HepG2 (cell line): ENCODE measurements around the gene ASXL1. TPM values are rescaled to one million over a fixed set of nuclear protein-coding genes. Genes with fewer than 3 reads are reported as not detected.

Source experiments
- DBP ChIP-seq: sonication (generic); formaldehyde crosslinking; IDR thresholded peaks from 2 replicates; pipeline ENCODE4 v1.4.0; 2020; ENCODE audit warnings: missing genetic modification reagents; ENCODE audit errors: not compliant biosample characterization
- ESRRA ChIP-seq: sonication (generic); formaldehyde crosslinking; IDR thresholded peaks from 2 replicates; pipeline ENCODE4 v1.5.1; 2020; ENCODE audit warnings: mild to moderate bottlenecking, low read depth, missing genetic modification reagents
- EZH2 ChIP-seq: conservative IDR thresholded peaks from 2 replicates; pipeline ENCODE4 v1.6.1; 2012; ENCODE audit warnings: mild to moderate bottlenecking, low read depth, low read length, moderate library complexity
- HDAC1 ChIP-seq: sonication (generic); formaldehyde crosslinking; IDR thresholded peaks from 2 replicates; pipeline ENCODE4 v1.5.1; 2020; ENCODE audit warnings: mild to moderate bottlenecking, missing genetic modification reagents
- HIC2 ChIP-seq: sonication (generic); formaldehyde crosslinking; IDR thresholded peaks from 2 replicates; pipeline ENCODE4 v1.9.0; 2022; ENCODE audit warnings: low read depth, missing genetic modification reagents
- IKZF5 ChIP-seq: IDR thresholded peaks from 2 replicates; pipeline ENCODE4 v1.6.1; 2018; ENCODE audit warnings: missing genetic modification reagents, mild to moderate bottlenecking, missing compliant biosample characterization
- JUND ChIP-seq: sonication (generic); formaldehyde crosslinking; IDR thresholded peaks from 2 replicates; pipeline ENCODE4 v1.8.0; 2022; ENCODE audit warnings: mild to moderate bottlenecking, missing genetic modification reagents
- MTA3 ChIP-seq: sonication (generic); formaldehyde crosslinking; IDR thresholded peaks from 2 replicates; pipeline ENCODE4 v1.4.0; 2020; ENCODE audit warnings: missing genetic modification reagents
- MYNN ChIP-seq: sonication (generic); formaldehyde crosslinking; IDR thresholded peaks from 2 replicates; pipeline ENCODE4 v1.4.0; 2020; ENCODE audit warnings: mild to moderate bottlenecking, low read depth, missing genetic modification reagents
- NBN ChIP-seq: fragments of 450-650 bp; conservative IDR thresholded peaks from 2 replicates; pipeline ENCODE4 v1.6.1; 2017
- NFIC ChIP-seq: IDR thresholded peaks from 2 replicates; pipeline ENCODE4 v1.6.1; 2012; ENCODE audit warnings: mild to moderate bottlenecking, low read length, inconsistent platforms
- NR2F6 ChIP-seq, 2 experiments: IDR thresholded peaks; 2 replicates each; pipeline ENCODE4 v1.6.1; 2016; ENCODE audit warnings: antibody characterized with exemption in 1 of 2, mild to moderate bottlenecking in 1 of 2
- PITX1 ChIP-seq: sonication (generic); formaldehyde crosslinking; IDR thresholded peaks from 2 replicates; pipeline ENCODE4 v1.5.1; 2020; ENCODE audit warnings: mild to moderate bottlenecking, missing genetic modification reagents
- RAD21 ChIP-seq: fragments of 450-650 bp; formaldehyde crosslinking; IDR thresholded peaks from 2 replicates; pipeline ENCODE4 v1.5.0; 2020; ENCODE audit warnings: mild to moderate bottlenecking
- REL ChIP-seq: sonication (generic); formaldehyde crosslinking; conservative IDR thresholded peaks from 2 replicates; pipeline ENCODE4 v1.8.0; 2022; ENCODE audit warnings: mild to moderate bottlenecking, missing genetic modification reagents, moderate library complexity
- SOX5 ChIP-seq: IDR thresholded peaks from 2 replicates; pipeline ENCODE4 v1.6.1; 2016; ENCODE audit warnings: borderline replicate concordance
- ZEB1 ChIP-seq: IDR thresholded peaks from 2 replicates; pipeline ENCODE4 v1.6.1; 2012; ENCODE audit warnings: mild to moderate bottlenecking, low read depth, inconsistent platforms; ENCODE audit not compliant: insufficient replicate concordance
- ZNF136 ChIP-seq: sonication (generic); formaldehyde crosslinking; IDR thresholded peaks from 2 replicates; pipeline ENCODE4 v1.8.1; 2022; ENCODE audit warnings: low read depth, mild to moderate bottlenecking, moderate library complexity, missing genetic modification reagents
- ZNF263 ChIP-seq: sonication (generic); formaldehyde crosslinking; IDR thresholded peaks from 2 replicates; pipeline ENCODE4 v1.4.0; 2020; ENCODE audit warnings: missing genetic modification reagents
- ZNF329 ChIP-seq: sonication (generic); formaldehyde crosslinking; IDR thresholded peaks from 2 replicates; pipeline ENCODE4 v1.9.0; 2021; ENCODE audit warnings: low read depth, mild to moderate bottlenecking, missing genetic modification reagents
- ZNF567 ChIP-seq: sonication (generic); formaldehyde crosslinking; IDR thresholded peaks from 2 replicates; pipeline ENCODE4 v1.8.1; 2023; ENCODE audit warnings: mild to moderate bottlenecking, missing genetic modification reagents, borderline replicate concordance
- ZNF607 ChIP-seq: sonication (generic); formaldehyde crosslinking; IDR thresholded peaks from 2 replicates; pipeline ENCODE4 v1.5.1; 2020; ENCODE audit warnings: missing genetic modification reagents, mild to moderate bottlenecking, borderline replicate concordance
- ZNF616 ChIP-seq: sonication (generic); formaldehyde crosslinking; IDR thresholded peaks from 2 replicates; pipeline ENCODE4 v1.5.0; 2020; ENCODE audit warnings: low read depth, mild to moderate bottlenecking, missing genetic modification reagents
- polyA plus RNA-seq, 8 experiments: library from polyadenylated mRNA; depleted of rRNA in 3 of 8; stranded (reverse) in 7 of 8; unstranded in 1 of 8; fragments of >200 nt; fragmentation: Illumina TruSeq in 4 of 8; extraction: Trizol in 4 of 8; gene quantifications; 2 replicates each; pipeline versions ENCODE4 v1.2.1 to v1.2.3, GENCODE V29; 2011 to 2016; ENCODE audit warnings: low read depth in 4 of 8, missing spikeins in 1 of 8, mixed read lengths in 1 of 8; ENCODE audit not compliant: insufficient read depth in 1 of 8
- total RNA-seq, 5 experiments: library from RNA; depleted of rRNA; stranded (reverse); fragments of >200 nt; fragmentation: Illumina TruSeq; extraction: Trizol; gene quantifications; 2 replicates each; pipeline ENCODE4 v1.2.3, GENCODE V29; 2016; ENCODE audit warnings: low read depth in 1 of 5
- TF ChIP-seq, protein P1 (sequence below): sonication (generic); formaldehyde crosslinking; IDR thresholded peaks from 2 replicates; pipeline ENCODE4 v1.5.1; 2020; ENCODE audit warnings: missing genetic modification reagents, mild to moderate bottlenecking, borderline replicate concordance
- TF ChIP-seq, protein P2 (sequence below): sonication (generic); formaldehyde crosslinking; IDR thresholded peaks from 2 replicates; pipeline ENCODE4 v1.5.0; 2020; ENCODE audit warnings: missing genetic modification reagents, mild to moderate bottlenecking, borderline replicate concordance

Gene ASXL1
- total and polyA plus RNA-seq, 2 of the 13 experiments (the other 11 are each of a cell fraction or from before 2014, with no cell fraction given): 62.1 to 74.8 TPM

- no peak for TF ChIP-seq HIC2
- TF ChIP-seq, protein P1, sequence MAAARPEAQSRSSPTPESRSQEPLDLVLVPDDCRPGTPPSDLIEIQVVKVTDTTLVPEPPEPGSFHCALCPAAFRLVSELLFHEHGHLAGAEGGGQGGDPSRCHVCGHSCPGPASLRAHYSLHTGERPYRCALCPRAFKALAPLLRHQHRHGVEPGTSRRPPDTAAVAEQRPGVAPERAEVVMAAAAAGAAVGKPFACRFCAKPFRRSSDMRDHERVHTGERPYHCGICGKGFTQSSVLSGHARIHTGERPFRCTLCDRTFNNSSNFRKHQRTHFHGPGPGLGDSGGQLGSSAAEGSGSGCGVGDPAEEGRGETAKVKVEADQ (CRISPR knock-in tag): no peak
- no peak for TF ChIP-seq ZNF616
- no peak for TF ChIP-seq DBP (CRISPR knock-in tag)
- TF ChIP-seq NBN: no peak
- TF ChIP-seq, protein P2, sequence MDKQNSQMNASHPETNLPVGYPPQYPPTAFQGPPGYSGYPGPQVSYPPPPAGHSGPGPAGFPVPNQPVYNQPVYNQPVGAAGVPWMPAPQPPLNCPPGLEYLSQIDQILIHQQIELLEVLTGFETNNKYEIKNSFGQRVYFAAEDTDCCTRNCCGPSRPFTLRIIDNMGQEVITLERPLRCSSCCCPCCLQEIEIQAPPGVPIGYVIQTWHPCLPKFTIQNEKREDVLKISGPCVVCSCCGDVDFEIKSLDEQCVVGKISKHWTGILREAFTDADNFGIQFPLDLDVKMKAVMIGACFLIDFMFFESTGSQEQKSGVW (CRISPR knock-in tag): no peak
- no peak for TF ChIP-seq EZH2
- TF ChIP-seq ZNF263 (CRISPR knock-in tag): peak; percentile 72; the same call in 1 of the 2 replicates
- TF ChIP-seq NFIC: peak; percentile 21
- no peak for TF ChIP-seq PITX1 (CRISPR knock-in tag)
- TF ChIP-seq ZNF329 (CRISPR knock-in tag): no peak
- 0 out of 2 replicates have a peak, but pooled peaks have one; percentile 43 for TF ChIP-seq HDAC1 (CRISPR knock-in tag)
- no peak for TF ChIP-seq RAD21
- peak; percentile 29; the same call in 1 of the 2 replicates for TF ChIP-seq NR2F6 (IDR thresholded peaks at IDR 0.05)
- TF ChIP-seq NR2F6 (CRISPR knock-in tag; IDR thresholded peaks at IDR 0.05): peak; percentile 32; the same call in 1 of the 2 replicates
- TF ChIP-seq REL (CRISPR knock-in tag): no peak
- TF ChIP-seq ZNF567 (CRISPR knock-in tag): 0 out of 2 replicates have a peak, but pooled peaks have one; percentile 63
- TF ChIP-seq ZEB1: no peak
- 0 out of 2 replicates have a peak, but pooled peaks have one; percentile 59 for TF ChIP-seq ZNF607
- peak; percentile 70; the same call in 1 of the 2 replicates for TF ChIP-seq JUND (CRISPR knock-in tag)
- 0 out of 2 replicates have a peak, but pooled peaks have one; percentile 60 for TF ChIP-seq IKZF5 (CRISPR knock-in tag)
- TF ChIP-seq ESRRA (CRISPR knock-in tag): no peak; the same call in 1 of the 2 replicates
- TF ChIP-seq MYNN: no peak
- no peak for TF ChIP-seq MTA3 (CRISPR knock-in tag)
- no peak for TF ChIP-seq ZNF136 (CRISPR knock-in tag)
- TF ChIP-seq SOX5 (CRISPR knock-in tag): peak; percentile 56
Observed at GRCh38 chr20:32354592-32355416, 3.3 kb upstream of the ASXL1 start (continued).
